OCI-LY3 (cell line): ENCODE measurements around the gene RPA1.

ENCODE experiments used
- EZH2phosphoT487 ChIP-seq: fragments of 200-600 bp; shearing (Covaris generic); IDR thresholded peaks from 2 replicates; pipeline ENCODE4 v1.6.1; 2018; ENCODE audit warnings: antibody characterized with exemption, mixed run types, low read depth
- TF ChIP-seq, protein P1 (sequence below): fragments of 200-600, 300-600 bp; sonication (generic); IDR thresholded peaks from 2 replicates; pipeline ENCODE4 v1.5.1; 2014; ENCODE audit warnings: antibody characterized with exemption, low read length, low read depth

DNA sequence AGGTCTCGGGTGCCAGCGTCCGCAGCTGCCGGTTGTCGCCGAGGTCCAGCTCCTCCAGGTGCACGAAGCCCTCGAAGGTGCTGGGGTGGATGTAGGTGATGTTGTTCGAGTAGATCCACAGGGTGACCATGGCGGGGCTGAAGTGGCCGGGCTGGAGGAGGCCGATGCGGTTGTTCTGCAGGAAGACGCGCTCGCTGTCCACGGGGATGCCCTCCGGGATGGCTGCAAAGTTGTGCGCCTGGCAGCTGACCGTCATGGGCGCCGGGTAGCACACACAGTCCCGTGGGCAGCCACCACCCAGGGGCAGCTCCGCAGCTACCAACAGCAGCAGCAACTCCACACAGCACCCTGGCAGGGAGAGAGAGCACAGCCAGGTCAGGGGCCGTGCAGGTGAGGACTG lies 107.7 kb downstream of the RPA1 start:
- TF ChIP-seq, protein P1, sequence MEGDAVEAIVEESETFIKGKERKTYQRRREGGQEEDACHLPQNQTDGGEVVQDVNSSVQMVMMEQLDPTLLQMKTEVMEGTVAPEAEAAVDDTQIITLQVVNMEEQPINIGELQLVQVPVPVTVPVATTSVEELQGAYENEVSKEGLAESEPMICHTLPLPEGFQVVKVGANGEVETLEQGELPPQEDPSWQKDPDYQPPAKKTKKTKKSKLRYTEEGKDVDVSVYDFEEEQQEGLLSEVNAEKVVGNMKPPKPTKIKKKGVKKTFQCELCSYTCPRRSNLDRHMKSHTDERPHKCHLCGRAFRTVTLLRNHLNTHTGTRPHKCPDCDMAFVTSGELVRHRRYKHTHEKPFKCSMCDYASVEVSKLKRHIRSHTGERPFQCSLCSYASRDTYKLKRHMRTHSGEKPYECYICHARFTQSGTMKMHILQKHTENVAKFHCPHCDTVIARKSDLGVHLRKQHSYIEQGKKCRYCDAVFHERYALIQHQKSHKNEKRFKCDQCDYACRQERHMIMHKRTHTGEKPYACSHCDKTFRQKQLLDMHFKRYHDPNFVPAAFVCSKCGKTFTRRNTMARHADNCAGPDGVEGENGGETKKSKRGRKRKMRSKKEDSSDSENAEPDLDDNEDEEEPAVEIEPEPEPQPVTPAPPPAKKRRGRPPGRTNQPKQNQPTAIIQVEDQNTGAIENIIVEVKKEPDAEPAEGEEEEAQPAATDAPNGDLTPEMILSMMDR: no peak
- no peak for TF ChIP-seq EZH2phosphoT487
